Measurements from ENCODE around the gene SLC4A2. TPM values are rescaled to one million over a fixed set of nuclear protein-coding genes. Genes with fewer than 3 reads are reported as not detected.

SLC4A2 gene
- total and polyA plus RNA-seq, 2 of the 8 experiments (the other 6 are each of a cell fraction or from before 2014, with no cell fraction given) = 72.6 to 147 TPM

- no peak for TF ChIP-seq CHD7 (IDR thresholded peaks at IDR 0.05; ENCODE audit: insufficient replicate concordance, low read length)
- TF ChIP-seq YY1 (IDR thresholded peaks at IDR 0.05; ENCODE audit: low read depth, low read length) = 0 out of 2 replicates have a peak, but pooled peaks have one; percentile 51
- TF ChIP-seq TAF7 (optimal IDR thresholded peaks at IDR 0.05; ENCODE audit: borderline replicate concordance, low read depth, low read length) = peak; percentile 51
- TF ChIP-seq CTCF (IDR thresholded peaks at IDR 0.05; ENCODE audit: control extremely low read depth in 1 of 3, insufficient read depth in 1 of 3, low read depth in 1 of 3, low read length in 3 of 3) = peak in 2 of 3 experiments; percentile 34 to 70; a peak in 3 of 4 replicates
- TF ChIP-seq JUND (IDR thresholded peaks at IDR 0.05; ENCODE audit: low read length) = no peak
- no peak for TF ChIP-seq POU5F1 (IDR thresholded peaks at IDR 0.05; ENCODE audit: low read depth, low read length)
- TF ChIP-seq ASH2L (IDR thresholded peaks at IDR 0.05; ENCODE audit: low read length) = peak; percentile 91
- 0 out of 2 replicates have a peak, but pooled peaks have one; percentile 34 for TF ChIP-seq TBP (IDR thresholded peaks at IDR 0.05; ENCODE audit: low read depth, low read length)
- TF ChIP-seq HDAC2 (IDR thresholded peaks at IDR 0.05; ENCODE audit: borderline replicate concordance in 1 of 2, low read depth in 2 of 2, low read length in 2 of 2) = peak; percentile 8 to 68; a peak in 1 of 4 replicates
Measured at GRCh38 chr7:151125470-151125845, 66.1 kb downstream of the SLC4A2 start (continued).

Measured in H1 (cell line).